Type B pancreatic cell (in vitro differentiated cells): ENCODE measurements around the gene MOB3C. TPM values are rescaled to one million over a fixed set of nuclear protein-coding genes. Genes with fewer than 3 reads are reported as not detected.
"Not testable (repeated sequence)": the region's sequence is repeated elsewhere in the genome, so short reads cannot be mapped to it uniquely, and the experiment has no call there.

Experiments used
- DNase-seq: peaks from one replicate; pipeline ENCODE4 v3.0.0; 2021; ENCODE audit warnings: mixed read lengths; ENCODE audit not compliant: unreplicated experiment; ENCODE audit errors: extremely low spot score
- H3K27ac Mint-ChIP-seq: 2 replicates; pipeline ENCODE4 v1.8.0; 2021; ENCODE audit warnings: mild to moderate bottlenecking, mixed read lengths
- H3K27me3 Mint-ChIP-seq: 2 replicates; pipeline ENCODE4 v1.8.0; 2021; ENCODE audit warnings: mixed read lengths
- H3K36me3 Mint-ChIP-seq: 2 replicates; pipeline ENCODE4 v1.8.0; 2021; ENCODE audit warnings: mixed read lengths
- H3K4me1 Mint-ChIP-seq: one replicate; pipeline ENCODE4 v1.8.0; 2021; ENCODE audit warnings: mixed read lengths; ENCODE audit not compliant: unreplicated experiment
- H3K4me3 Mint-ChIP-seq: 2 replicates; pipeline ENCODE4 v1.8.0; 2021; ENCODE audit warnings: mild to moderate bottlenecking, mixed read lengths
- H3K9me3 Mint-ChIP-seq: 2 replicates; pipeline ENCODE4 v1.8.0; 2021; ENCODE audit warnings: mixed read lengths
- CTCF ChIP-seq: fragments of 200-600 bp; sonication (generic); conservative IDR thresholded peaks from 2 replicates; pipeline ENCODE4 v1.5.0; 2021; ENCODE audit warnings: antibody characterized with exemption, mild to moderate bottlenecking
- total RNA-seq: library from RNA; stranded (reverse); gene quantifications from 2 replicates; pipeline ENCODE4 v1.2.1, GENCODE V29; 2021; ENCODE audit warnings: low replicate concordance

Gene MOB3C
- total RNA-seq, 1 donor from 2014 or later, result 6.8 TPM

- H3K4me3 Mint-ChIP-seq, result no peak overlapping the region
- no peak overlapping the region for H3K27ac Mint-ChIP-seq
- H3K36me3 Mint-ChIP-seq, result peaks cover 29% of the 10 kb centered on the region
- no peak for TF ChIP-seq CTCF
- H3K4me1 Mint-ChIP-seq, result no peaks in the 10 kb centered on the region
- H3K27me3 Mint-ChIP-seq, result no peaks in the 10 kb centered on the region
- H3K9me3 Mint-ChIP-seq, result no peaks in the 10 kb centered on the region
- DNase-seq, result no peak
These were observed 40.0 kb upstream of the MOB3C start for GRCh38 chr1:46656643-46657042.

- Mint-ChIP-seq H3K9me3 (no peaks in the 10 kb centered on the region), H3K27ac (no peak overlapping the region), H3K27me3 (no peaks in the 10 kb centered on the region), H3K4me1 (no peaks in the 10 kb centered on the region), H3K36me3 (peaks cover 29% of the 10 kb centered on the region), H3K4me3 (no peak overlapping the region)
- DNase-seq, result no peak
- TF ChIP-seq CTCF, result no peak
These were observed 39.2 kb upstream of the MOB3C start for GRCh38 chr1:46655848-46656247.

- not testable (repeated sequence) for DNase-seq, H3K4me1 Mint-ChIP-seq, H3K27me3 Mint-ChIP-seq, H3K9me3 Mint-ChIP-seq, H3K4me3 Mint-ChIP-seq, H3K27ac Mint-ChIP-seq
- H3K36me3 Mint-ChIP-seq, result peaks cover 40% of the 10 kb centered on the region
These were observed 38.1 kb upstream of the MOB3C start for GRCh38 chr1:46654698-46655097.

- DNase-seq, result no peak
- TF ChIP-seq CTCF, result no peak
- peak overlapping the region; percentile 96 for H3K27ac Mint-ChIP-seq
- peaks cover 46% of the 10 kb centered on the region for H3K36me3 Mint-ChIP-seq
- H3K9me3 Mint-ChIP-seq, result no peaks in the 10 kb centered on the region
- no peaks in the 10 kb centered on the region for H3K27me3 Mint-ChIP-seq
- H3K4me3 Mint-ChIP-seq, result peak overlapping the region; percentile 25
- no peaks in the 10 kb centered on the region for H3K4me1 Mint-ChIP-seq
These were observed 37.4 kb upstream of the MOB3C start for GRCh38 chr1:46654012-46654411.

GRCh38 chr1:46653405-46653958, 36.9 kb upstream of the MOB3C start:
- TF ChIP-seq CTCF, result no peak
- Mint-ChIP-seq H3K4me3 (no peak overlapping the region), H3K27ac (peak overlapping the region; percentile 96), H3K4me1 (no peaks in the 10 kb centered on the region), H3K27me3 (no peaks in the 10 kb centered on the region), H3K9me3 (no peaks in the 10 kb centered on the region), H3K36me3 (peaks cover 46% of the 10 kb centered on the region)
- no peak for DNase-seq

GRCh38 chr1:46652321-46653100, 35.9 kb upstream of the MOB3C start:
- peaks cover 43% of the 10 kb centered on the region for H3K36me3 Mint-ChIP-seq
- H3K4me1 Mint-ChIP-seq, result no peaks in the 10 kb centered on the region
- H3K27ac Mint-ChIP-seq, result peak overlapping the region; percentile 96
- TF ChIP-seq CTCF, result no peak
- no peaks in the 10 kb centered on the region for H3K9me3 Mint-ChIP-seq
- no peak for DNase-seq
- peak overlapping the region; percentile 78 for H3K4me3 Mint-ChIP-seq
- H3K27me3 Mint-ChIP-seq, result no peaks in the 10 kb centered on the region

GRCh38 chr1:46651152-46651551, 34.5 kb upstream of the MOB3C start:
- not testable (repeated sequence) for H3K4me1 Mint-ChIP-seq, DNase-seq, H3K9me3 Mint-ChIP-seq, H3K27me3 Mint-ChIP-seq, H3K4me3 Mint-ChIP-seq, H3K27ac Mint-ChIP-seq
- H3K36me3 Mint-ChIP-seq, result peaks cover 53% of the 10 kb centered on the region
